Liver (tissue), 9 donors: Measurements from ENCODE around the gene LRRC28. TPM values are rescaled to one million over a fixed set of nuclear protein-coding genes. Genes with fewer than 3 reads are reported as not detected.

ENCODE experiments used
- DNase-seq: peaks from one replicate; pipeline ENCODE4 v3.0.0-alpha.2; 2017; ENCODE audit warnings: low spot score
- H3K27ac ChIP-seq, 2 donors: one replicate each; pipeline ENCODE4 v1.7.0; 2013; ENCODE audit warnings: inconsistent platforms in 2 of 2, low read length in 2 of 2, control low read depth in 1 of 2, low read depth in 1 of 2, mild to moderate bottlenecking in 1 of 2
- H3K27me3 ChIP-seq, 4 donors: one replicate each; pipeline versions ENCODE4 v1.6.1 to v1.7.0; 2013; ENCODE audit warnings: low read length in 3 of 4, inconsistent platforms in 1 of 4, mild to moderate bottlenecking in 1 of 4, moderate library complexity in 1 of 4; ENCODE audit not compliant: control insufficient read depth in 4 of 4, insufficient read depth in 4 of 4
- H3K36me3 ChIP-seq, 4 donors: one replicate each; pipeline versions ENCODE4 v1.6.1 to v1.7.0; 2013; ENCODE audit warnings: low read length in 3 of 4, mild to moderate bottlenecking in 3 of 4, low read depth in 1 of 4, moderate library complexity in 1 of 4; ENCODE audit not compliant: control insufficient read depth in 4 of 4, insufficient read depth in 3 of 4
- H3K4me1 ChIP-seq, 4 donors: one replicate each; pipeline versions ENCODE4 v1.6.1 to v1.7.0; 2013; ENCODE audit warnings: low read length in 3 of 4, mild to moderate bottlenecking in 3 of 4, moderate library complexity in 1 of 4; ENCODE audit not compliant: control insufficient read depth in 4 of 4, insufficient read depth in 4 of 4
- H3K4me3 ChIP-seq, 3 donors: one replicate each; pipeline versions ENCODE4 v1.6.1 to v1.7.0; 2013; ENCODE audit warnings: low read length in 3 of 3, control low read depth in 1 of 3, low read depth in 1 of 3, mild to moderate bottlenecking in 1 of 3
- H3K9ac ChIP-seq, 2 donors: one replicate each; pipeline ENCODE4 v1.7.0; 2013; ENCODE audit warnings: low read length in 2 of 2, mild to moderate bottlenecking in 2 of 2, moderate library complexity in 2 of 2, control low read depth in 1 of 2, low read depth in 1 of 2
- H3K9me3 ChIP-seq, 4 donors: one replicate each; pipeline versions ENCODE4 v1.6.1 to v1.7.0; 2013; ENCODE audit warnings: low read length in 3 of 4; ENCODE audit not compliant: control insufficient read depth in 4 of 4
- FOXA1 ChIP-seq: IDR thresholded peaks from 2 replicates; pipeline ENCODE4 v1.6.1; 2016; ENCODE audit warnings: antibody characterized with exemption
- FOXA2 ChIP-seq: IDR thresholded peaks from 2 replicates; pipeline ENCODE4 v1.6.1; 2016; ENCODE audit warnings: antibody characterized with exemption
- GABPA ChIP-seq, 2 donors: IDR thresholded peaks in 1 of 2; conservative IDR thresholded peaks in 1 of 2; 2 replicates each; pipeline ENCODE4 v1.6.1; 2016; ENCODE audit warnings: antibody characterized with exemption in 2 of 2, mild to moderate bottlenecking in 1 of 2, moderate library complexity in 1 of 2
- HNF4G ChIP-seq: IDR thresholded peaks from 2 replicates; pipeline ENCODE4 v1.6.1; 2016; ENCODE audit warnings: antibody characterized with exemption
- MAX ChIP-seq: IDR thresholded peaks from 2 replicates; pipeline ENCODE4 v1.6.1; 2016; ENCODE audit warnings: antibody characterized with exemption
- RAD21 ChIP-seq, 2 donors: IDR thresholded peaks; 2 replicates each; pipeline ENCODE4 v1.6.1; 2016; ENCODE audit warnings: antibody characterized with exemption in 2 of 2, mild to moderate bottlenecking in 2 of 2
- RXRA ChIP-seq, 2 donors: IDR thresholded peaks; 2 replicates each; pipeline ENCODE4 v1.6.1; 2017 to 2018; ENCODE audit warnings: antibody characterized with exemption in 2 of 2, mild to moderate bottlenecking in 1 of 2
- SP1 ChIP-seq: IDR thresholded peaks from 2 replicates; pipeline ENCODE4 v1.6.1; 2018; ENCODE audit warnings: antibody characterized with exemption, mild to moderate bottlenecking
- ZBTB33 ChIP-seq: IDR thresholded peaks from 2 replicates; pipeline ENCODE4 v1.6.1; 2016; ENCODE audit warnings: antibody characterized with exemption
- WGBS: extraction: QIAGEN DNeasy Blood & Tissue Kit; methylation state at CpG from one replicate; pipeline ENCODE4 v1.1.7; 2013; 5-methylcytosine and 5-hydroxymethylcytosine counted together
- polyA plus RNA-seq, 2 donors: library from polyadenylated mRNA; stranded (reverse) in 1 of 2; unstranded in 1 of 2; fragments of 200-250 nt in 1 of 2; fragments of >200 nt in 1 of 2; fragmentation: Nextera tagmentation in 1 of 2; extraction: Ambion mirVana in 1 of 2; gene quantifications; one replicate each; pipeline versions ENCODE4 v1.2.1 to v1.2.3, GENCODE V29; 2013 to 2015
- total RNA-seq, 2 donors: library from RNA; depleted of rRNA; stranded (reverse); fragments of >200 nt; gene quantifications; one replicate each; pipeline ENCODE4 v1.2.3, GENCODE V29; 2014
- TF ChIP-seq, protein P1 (sequence below): IDR thresholded peaks from 2 replicates; pipeline ENCODE4 v1.6.1; 2016; ENCODE audit warnings: antibody characterized with exemption, mild to moderate bottlenecking
- donor health status: healthy.
- donor health status: healthy.
- donor health status: healthy.
- donor health status: healthy.
- donor health status: healthy.

Gene LRRC28
- total and polyA plus RNA-seq, 4 donors: 15.4 to 46.6 (median 41.0) TPM

DNA sequence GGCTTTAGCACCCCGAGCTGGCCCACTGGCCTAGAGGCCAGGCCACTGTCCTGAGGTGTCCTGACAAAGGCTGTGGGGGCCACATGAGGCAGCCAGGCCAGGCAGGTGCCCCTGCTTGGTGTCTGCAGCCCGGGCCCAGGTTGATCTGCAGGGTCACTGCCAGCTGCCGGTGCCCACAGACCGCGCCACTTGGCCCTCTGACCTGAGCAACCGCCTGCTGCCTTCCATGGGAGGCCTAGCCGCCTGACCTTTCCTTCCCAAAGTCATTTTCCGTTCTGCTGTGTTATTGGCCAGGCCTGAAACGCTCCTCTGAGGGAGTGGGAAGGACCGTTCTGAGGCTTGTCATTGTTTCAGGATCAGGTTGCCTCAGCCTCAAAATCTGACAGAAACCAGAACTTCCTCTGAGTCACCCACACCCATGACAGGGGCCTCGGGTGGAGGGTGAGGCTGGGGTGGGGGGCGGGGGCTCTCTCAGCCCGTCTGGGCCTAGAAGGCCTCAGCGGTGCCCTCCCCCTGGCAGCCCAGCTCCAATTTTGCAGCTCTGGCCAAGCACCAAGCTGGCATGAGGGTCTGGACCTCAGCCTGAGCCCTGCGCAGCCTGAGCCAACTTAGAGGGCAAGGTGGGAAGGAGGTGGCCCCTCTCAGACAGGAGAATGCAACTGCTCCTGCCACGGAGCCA lies 173.8 kb downstream of the LRRC28 start:
- WGBS: 76% methylated on average over 16 of the region's 16 CpGs
- H3K9me3 ChIP-seq: no peaks in the 10 kb centered on the region
- H3K9ac ChIP-seq: no peak overlapping the region
- TF ChIP-seq FOXA2 (no peak), FOXA1 (no peak), RXRA (IDR thresholded peaks at IDR 0.05) (no peak), HNF4G (no peak), RAD21 (IDR thresholded peaks at IDR 0.05) (peak in 1 of 2 donors; percentile 4), GABPA (IDR thresholded peaks at IDR 0.05 in 1 of 2, conservative IDR thresholded peaks at IDR 0.05 in 1 of 2) (no peak), MAX (no peak), SP1 (no peak)
- TF ChIP-seq, protein P1, sequence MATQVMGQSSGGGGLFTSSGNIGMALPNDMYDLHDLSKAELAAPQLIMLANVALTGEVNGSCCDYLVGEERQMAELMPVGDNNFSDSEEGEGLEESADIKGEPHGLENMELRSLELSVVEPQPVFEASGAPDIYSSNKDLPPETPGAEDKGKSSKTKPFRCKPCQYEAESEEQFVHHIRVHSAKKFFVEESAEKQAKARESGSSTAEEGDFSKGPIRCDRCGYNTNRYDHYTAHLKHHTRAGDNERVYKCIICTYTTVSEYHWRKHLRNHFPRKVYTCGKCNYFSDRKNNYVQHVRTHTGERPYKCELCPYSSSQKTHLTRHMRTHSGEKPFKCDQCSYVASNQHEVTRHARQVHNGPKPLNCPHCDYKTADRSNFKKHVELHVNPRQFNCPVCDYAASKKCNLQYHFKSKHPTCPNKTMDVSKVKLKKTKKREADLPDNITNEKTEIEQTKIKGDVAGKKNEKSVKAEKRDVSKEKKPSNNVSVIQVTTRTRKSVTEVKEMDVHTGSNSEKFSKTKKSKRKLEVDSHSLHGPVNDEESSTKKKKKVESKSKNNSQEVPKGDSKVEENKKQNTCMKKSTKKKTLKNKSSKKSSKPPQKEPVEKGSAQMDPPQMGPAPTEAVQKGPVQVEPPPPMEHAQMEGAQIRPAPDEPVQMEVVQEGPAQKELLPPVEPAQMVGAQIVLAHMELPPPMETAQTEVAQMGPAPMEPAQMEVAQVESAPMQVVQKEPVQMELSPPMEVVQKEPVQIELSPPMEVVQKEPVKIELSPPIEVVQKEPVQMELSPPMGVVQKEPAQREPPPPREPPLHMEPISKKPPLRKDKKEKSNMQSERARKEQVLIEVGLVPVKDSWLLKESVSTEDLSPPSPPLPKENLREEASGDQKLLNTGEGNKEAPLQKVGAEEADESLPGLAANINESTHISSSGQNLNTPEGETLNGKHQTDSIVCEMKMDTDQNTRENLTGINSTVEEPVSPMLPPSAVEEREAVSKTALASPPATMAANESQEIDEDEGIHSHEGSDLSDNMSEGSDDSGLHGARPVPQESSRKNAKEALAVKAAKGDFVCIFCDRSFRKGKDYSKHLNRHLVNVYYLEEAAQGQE: no peak
- H3K27me3 ChIP-seq: no peaks in the 10 kb centered on the region
- H3K36me3 ChIP-seq: no peaks in the 10 kb centered on the region
- H3K4me3 ChIP-seq: no peak overlapping the region
- DNase-seq: no peak
- H3K4me1 ChIP-seq: peaks cover 0 to 3% (median 0%) of the 10 kb centered on the region in 4 donors
- peak overlapping the region in 1 of 2 donors; percentile 41 for H3K27ac ChIP-seq

DNA sequence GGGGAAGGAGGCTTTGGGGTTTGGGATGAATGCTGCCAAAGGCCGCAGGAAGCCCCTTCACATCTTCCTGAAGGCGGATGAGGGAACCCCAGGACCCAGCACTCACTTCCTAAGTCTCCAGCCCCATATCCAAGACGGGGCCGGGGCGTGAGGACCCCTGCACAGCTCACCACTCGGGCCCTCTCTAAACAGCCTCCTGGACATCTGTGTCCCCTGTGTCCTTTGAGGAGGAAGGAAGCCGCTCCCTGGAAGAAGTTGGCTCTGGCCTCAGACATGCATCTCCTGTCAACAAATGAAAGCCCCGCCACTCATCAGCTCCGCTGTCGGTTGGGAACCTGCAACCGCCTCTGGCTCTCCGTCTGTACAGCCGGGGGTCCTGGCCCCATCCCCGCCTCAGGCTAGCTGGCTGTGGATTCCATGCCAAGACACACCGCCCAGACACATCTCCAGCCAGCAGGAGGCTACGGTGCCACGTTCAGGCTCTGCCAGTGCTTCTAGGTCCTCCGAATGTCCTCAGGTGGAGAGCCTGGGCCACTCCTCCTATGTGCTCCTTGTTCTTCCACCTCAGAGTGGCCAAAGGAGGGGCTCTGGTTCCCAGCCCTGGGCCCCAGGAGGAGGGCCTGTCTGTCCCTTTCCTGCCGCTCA lies 174.5 kb downstream of the LRRC28 start:
- Histone ChIP-seq H3K27me3 (no peaks in the 10 kb centered on the region), H3K9me3 (no peaks in the 10 kb centered on the region), H3K4me3 (no peak overlapping the region), H3K4me1 (peaks cover 0 to 3% (median 0%) of the 10 kb centered on the region in 4 donors), H3K36me3 (no peaks in the 10 kb centered on the region), H3K9ac (no peak overlapping the region), H3K27ac (peak overlapping the region in 1 of 2 donors; percentile 25)
- WGBS: 81% methylated on average over 19 of the region's 19 CpGs
- no peak for TF ChIP-seq ZBTB33
- peak in 1 of 2 donors; percentile 21 for TF ChIP-seq RAD21 (IDR thresholded peaks at IDR 0.05)
- DNase-seq: no peak
